GM19025 (cell line): ENCODE data around the gene IGHMBP2.
"Not testable (repeated sequence)": the region's sequence is repeated elsewhere in the genome, so short reads cannot be mapped to it uniquely, and the experiment has no call there.

Source experiments
- ATAC-seq: cut with Tn5 transposase; IDR thresholded peaks from one replicate; pipeline ENCODE4 v1.9.1; 2021; ENCODE audit warnings: mild to moderate bottlenecking, low read depth, moderate library complexity; ENCODE audit not compliant: unreplicated experiment

The IGHMBP2 gene

DNA sequence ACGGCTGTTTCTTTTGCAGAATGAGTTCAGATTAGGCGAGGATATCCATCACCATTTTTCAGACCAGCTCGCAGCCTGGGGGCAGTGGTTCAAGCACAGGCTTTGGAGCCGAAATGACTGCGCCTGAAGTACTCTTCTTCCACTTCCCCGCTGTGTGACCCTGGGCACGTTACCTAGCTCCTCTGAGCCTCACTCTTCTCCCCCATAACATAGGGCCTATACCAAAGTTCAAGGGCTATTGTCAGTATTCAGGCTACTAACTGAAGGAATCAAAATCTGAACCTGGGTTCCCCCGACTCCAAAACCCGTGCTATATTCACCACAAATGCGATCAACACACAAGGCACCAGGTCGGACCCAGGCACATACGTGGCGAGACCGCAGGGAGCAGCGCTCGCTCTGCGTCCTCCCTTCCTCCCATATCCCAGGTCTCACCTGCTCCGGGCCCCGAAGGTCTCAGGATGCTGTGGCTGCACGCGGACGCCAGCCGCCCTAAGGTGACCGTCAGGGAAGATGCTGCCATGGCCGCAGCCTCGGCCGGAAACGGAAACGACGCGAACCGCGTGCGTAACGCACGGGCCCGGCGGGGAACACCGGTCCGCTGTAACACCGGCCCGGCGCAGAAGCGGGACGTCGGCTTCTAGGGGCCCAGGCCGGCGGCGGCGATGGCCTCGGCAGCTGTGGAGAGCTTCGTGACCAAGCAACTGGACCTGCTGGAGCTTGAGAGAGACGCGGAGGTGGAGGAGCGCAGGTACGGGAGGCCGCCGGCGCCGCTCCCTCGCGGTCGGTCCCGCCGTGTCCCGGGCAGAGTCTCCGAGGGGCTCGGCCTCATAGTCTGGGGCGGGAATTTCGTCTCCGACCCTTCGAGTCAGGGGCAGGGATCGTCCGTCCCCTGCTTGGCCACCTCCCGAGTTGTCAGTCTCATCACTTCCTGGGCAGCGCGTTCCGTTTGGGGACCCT lies at the start of gene IGHMBP2, which contains the start of gene MRPL21:
Gene IGHMBP2 (plus strand): TSS at position 604 of the 960 bp plus-strand sequence. CDS start 62 bp downstream, at position 666.
Gene MRPL21 (minus strand): TSS at position 545 of the 960 bp plus-strand sequence. CDS start 22 bp downstream, at position 523.
- ATAC-seq: peak; percentile 88

DNA sequence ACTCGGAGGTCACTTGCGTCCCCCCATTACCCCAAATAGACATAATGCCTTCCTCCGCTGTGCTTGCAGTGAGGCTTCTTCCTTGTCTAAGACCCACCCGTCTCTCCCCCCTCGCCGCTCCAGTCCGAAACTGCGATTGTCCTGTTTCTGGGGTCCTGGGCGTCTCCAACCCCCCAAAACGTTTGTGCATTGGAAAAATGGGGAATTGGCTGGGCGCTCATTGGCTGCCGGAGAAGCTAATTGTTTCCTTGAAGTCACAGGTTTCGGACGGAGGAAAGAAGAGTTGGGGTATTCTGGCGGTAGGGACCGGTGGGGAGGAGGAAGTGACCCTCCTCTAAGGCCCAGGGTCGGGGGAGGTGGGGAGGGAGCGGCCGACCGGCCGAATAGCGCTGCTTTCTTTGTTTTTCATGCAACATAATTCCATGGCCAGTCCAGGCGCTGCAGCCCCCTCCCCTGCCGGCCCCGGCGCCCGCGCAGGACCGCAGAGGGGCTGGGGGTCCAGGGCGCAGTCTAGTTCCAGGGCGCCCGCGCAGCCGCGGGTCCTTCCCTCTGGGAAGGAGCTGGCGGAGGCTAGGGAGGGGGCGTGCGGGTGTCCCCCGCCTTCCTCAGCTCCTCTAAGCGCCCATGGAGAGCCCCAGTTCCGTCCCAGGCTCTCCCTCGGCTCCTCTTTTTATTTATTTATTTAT lies 49.3 kb upstream of the IGHMBP2 start:
- ATAC-seq: no peak

DNA sequence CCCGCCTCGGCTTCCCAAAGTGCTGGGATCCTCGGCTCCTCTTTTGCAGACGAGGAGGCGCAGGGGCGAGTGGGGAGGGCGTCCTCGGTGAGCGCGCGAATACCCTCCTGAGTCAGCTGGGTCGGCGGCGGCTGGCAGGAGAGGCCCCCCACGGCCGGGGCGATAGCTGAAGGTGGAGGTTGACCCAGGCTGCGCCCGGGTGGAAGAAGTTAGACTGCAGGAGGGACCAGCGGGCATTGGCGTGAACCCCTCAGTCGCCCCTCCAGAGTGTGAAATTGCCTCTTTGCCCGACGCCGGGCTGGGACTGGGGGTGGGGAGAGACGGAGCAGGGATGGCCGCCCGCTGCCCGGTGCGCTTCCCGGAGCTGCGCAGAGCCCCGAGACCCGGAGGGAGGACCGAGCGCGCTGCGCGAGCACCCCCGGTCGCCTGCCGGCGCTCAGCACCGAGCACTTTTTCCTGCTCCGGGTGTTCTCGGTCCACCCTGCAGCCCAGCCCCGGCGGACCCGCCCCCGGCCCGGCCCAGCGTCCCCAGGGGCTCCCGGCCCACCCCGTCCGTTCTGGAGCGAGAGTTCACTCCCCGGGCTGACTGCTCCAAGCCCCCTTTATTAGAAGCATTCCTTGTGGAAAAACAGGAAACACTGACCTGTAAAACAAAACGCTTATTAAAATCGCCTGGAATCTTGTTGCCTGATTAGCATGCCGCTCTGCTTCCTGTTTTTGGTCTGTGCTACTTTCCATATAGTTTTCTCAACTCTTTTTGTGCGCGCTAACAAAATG lies 48.3 kb upstream of the IGHMBP2 start:
- ATAC-seq: no peak

DNA sequence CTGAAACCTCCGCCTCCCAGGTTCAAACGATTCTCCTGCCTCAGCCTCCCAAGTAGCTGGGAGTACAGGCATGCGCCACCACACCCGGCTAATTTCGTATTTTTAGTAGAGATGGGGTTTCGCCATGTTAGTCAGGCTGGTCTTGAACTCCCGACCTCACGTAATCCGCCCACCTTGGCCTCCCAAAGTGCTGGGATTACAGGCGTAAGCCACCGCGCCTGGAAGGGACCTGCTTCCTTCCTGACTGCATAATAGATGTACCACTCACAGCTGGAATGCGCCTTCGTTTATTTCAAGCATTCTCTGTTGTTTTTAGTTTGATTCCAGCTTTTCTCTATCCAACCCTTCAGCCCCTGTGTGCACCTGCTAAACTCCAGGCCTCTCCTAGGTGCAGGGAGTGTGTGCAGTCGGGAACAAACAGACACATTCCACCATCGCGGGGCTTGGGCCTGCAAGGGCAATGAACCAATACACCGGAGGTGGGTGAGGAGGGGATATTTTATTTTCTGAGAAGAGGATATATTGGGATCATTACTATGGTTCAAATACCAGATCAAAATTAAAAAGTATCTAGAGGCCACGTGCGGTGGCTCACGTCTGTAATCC lies 47.2 kb upstream of the IGHMBP2 start:
- ATAC-seq: not testable (repeated sequence)

DNA sequence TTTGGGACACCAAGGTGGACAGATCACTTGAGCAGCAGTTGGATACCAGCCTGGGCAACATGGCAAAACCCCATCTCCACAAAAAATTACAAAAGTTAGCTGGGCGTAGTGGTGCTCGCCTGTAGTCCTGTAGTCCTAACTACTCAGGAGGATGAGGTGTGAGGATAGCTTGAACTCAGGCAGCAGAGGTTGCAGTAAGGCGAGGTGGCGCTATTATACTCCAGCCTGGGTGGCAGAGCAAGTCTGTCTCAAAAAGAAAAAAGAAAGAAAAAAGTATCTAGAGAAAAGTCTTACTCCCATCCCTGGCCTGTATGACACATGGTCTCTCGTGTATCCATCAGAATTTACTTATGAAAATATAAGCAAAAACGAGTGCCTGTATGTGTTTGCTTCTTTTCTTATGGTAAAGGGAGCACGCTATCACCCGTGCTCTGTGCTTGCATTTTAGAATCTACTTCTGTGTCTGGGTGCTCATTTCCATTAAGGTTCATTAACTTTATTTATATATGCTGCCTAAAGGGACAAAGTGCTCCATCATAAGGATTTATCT lies 46.6 kb upstream of the IGHMBP2 start:
- ATAC-seq: no peak

DNA sequence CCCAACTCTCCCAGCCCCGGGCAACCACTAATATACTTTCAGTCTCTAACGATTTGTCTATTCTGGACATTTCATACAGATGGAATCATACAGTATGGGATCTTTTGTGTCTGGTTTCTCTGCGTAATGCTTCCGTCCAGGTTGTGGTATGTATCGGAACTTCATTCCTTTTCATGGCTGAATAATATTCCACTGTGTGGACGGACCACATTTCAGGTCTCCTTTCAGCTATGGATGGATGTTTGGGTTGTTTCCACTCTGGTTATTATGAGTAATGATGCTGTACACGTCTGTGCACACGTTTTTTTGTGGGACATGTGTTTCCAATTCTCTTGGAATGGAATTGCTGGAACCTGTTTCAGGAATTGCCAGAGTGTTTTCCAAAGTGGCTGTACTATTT lies 44.6 kb upstream of the IGHMBP2 start:
- no peak for ATAC-seq

DNA sequence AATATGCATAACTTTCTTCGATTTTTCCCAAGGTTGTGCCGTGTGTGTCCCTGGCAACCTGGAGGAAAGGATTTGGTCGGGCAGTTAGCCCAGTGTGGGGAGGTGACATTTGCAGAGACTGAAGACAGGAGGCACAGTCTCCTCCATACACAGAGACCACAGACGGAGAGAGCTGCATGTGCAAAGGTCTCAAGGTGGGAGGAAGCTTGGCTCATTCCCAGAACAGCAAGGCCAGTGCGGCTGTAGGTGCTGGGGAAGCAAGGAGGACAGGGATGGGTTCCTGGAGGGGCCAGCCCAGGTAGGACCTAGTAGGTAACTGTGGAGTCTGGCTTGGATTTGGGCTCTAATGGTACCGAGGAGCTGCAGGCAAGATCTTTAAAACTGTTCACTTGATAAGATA lies 41.3 kb upstream of the IGHMBP2 start:
- ATAC-seq: no peak

DNA sequence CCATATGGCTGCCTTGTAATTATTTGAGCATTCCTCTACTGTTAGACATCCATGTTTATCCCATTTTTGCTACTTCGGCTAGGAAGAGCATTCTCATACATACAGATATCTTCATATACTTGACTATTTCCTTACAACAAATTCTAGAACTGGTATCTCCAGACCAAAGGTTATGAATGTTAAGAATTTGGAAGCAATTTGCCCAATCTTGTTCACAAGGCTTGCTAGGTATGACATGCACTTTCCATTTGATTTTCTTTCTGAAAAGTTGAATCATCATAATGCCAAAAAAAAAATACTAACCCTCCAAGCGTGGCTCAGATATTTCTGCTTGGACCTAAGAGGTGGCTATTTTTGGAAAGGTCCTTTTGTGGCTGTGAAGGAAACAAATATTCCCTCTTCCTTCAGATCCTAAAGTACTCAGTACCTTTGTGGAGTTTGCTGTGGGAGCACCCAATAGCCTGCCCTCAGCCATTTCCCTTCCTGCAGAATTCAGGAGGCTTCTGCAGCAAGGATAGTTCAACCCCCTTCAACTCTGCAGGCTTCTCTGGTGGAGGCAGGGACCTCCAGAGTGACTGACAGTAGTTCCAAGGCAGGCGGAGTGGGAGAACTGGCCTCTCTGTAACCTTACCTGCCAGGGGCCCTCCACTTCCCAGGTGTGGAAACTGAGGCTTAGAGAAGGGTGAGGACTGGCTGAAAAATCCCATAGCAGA lies 40.0 kb upstream of the IGHMBP2 start:
- ATAC-seq: no peak

DNA sequence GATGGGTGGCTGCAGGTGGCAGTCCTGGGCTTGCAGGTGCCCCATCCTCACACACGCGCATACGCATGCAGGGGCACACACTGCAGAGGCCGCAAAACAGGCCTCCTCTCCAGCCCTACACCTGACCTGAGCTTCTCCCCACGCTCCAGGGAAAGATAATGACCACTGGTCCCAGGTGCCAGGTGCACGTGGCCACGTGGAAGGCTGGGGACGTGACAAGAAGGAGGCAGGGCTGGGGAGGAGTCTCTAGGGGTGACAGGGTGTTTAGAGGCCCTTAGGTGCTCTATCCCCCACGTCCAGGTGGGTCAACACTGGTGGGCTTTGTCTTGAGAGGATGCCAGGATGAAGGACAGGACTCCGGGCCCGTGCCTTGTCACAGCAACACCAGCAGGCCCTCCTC lies 38.5 kb upstream of the IGHMBP2 start:
- ATAC-seq: no peak

DNA sequence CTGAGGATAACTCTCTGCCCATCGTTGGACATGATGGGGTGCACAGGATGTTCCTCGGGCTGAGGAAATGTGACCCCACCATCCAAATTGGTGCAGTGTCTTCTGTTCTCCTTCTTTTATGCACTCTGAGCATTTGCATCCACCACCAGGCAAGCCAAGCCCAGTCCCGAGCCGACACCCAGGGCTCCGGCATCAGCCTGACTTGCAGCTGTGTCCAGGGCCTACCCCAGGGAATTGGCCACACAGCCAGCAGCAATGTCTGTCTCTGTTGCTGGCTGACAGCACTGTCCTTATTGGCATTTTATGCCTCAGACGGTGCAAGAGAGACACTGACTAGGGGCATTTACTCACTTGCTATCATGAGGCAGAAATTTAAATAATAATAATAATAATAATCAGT lies 36.6 kb upstream of the IGHMBP2 start:
- no peak for ATAC-seq

DNA sequence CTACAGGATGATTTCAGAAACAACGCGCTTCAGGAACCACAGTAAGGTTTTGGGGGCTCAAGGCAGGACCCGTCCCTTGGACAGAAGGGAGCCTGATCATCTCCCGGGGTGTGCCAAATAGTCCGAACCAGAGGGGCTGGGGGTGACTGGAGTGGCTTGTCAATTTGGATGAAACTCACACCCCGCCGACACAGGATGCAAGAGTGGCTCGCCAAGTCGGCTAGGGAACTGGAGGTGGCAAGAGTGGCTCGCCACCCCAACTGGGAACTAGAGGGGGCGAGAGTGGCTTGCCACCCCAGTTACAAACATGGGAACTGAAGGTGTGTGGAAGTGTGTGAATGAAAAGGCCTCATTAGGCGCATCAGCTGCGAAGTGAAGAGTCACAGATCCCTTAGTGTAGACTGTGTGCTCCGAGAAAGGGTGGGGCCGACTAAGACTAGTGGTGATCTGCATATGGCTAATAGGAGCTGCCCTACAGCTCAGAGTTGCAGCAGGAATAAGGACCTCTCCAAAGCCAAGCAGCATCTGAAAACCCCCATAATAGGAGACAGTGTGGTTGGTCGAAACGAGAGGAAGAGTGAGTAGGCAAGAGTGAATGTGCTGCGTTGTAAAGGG lies 35.4 kb upstream of the IGHMBP2 start:
- no peak for ATAC-seq

DNA sequence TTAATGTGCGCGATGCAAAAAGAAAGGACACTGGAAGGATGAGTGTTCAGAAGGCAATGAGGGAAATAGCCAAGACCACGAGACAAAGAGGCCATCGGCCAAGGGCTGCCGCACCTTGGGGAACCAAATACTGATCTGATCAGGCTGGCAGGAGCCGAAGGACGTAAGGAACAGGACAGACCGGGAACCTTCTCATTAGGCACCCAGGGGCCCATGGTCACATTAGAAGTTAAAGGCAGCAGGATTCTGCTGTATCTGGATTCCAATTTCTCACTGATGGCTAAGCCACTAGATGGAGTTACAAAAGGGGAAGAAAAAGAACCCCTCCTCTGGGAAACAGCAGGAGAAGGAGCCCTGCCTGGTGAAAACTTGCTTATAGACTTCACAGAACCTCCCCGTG lies 33.2 kb upstream of the IGHMBP2 start:
- no peak for ATAC-seq

DNA sequence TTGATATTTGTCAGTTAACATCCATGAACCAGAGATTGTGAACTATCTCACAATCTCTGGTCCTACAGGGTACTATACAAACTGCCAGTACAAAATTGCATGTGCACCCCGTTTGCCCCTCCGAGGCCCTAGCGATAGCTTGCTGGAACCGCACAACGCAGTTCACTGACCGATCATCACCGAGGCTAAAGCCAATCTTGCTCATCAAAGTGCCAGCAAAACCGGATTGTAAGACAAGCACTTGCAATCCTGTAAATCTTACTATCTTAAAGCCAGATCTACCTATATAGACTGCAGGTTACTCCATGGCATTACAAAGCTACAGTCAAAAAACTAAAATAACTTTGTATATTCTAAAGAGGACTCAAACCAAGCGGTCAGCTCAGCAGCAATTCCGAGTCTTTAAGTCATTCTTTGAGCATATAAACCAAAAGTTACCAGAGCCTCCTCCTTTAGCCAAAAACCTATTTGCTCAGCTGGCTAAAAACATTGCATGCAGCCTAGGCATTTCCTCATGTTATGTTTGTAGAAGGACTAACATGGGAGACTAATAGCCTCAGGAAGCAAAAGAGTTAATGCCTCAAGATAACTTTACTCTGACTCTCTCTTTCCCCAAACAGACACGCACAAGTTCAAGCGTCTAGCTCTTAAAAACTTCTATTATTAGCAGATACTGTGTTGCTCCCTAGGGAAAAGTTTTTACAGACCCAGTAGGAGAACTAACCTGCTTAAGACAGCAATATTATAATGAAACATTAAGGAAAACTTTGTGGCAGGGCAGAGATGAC lies 31.3 kb upstream of the IGHMBP2 start:
- no peak for ATAC-seq

DNA sequence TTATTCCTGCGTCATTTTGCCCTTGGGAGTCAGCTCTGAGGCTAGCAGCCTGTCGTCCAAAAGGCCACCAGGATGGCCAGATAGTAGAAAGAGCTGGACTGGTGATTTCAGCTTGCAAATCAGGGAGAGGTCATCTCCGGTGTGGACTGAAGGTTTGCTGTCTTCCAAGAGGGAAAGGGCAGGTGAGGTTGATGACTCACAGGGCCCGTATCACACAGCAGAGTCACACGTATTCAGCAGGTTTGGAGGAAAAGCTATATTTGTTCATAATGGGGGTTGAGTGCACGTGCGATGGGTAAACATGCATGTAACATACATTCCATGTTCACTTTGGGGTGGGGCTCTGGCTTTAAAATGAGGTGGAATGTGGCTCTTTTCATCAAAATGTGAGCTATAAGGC lies 25.7 kb upstream of the IGHMBP2 start:
- no peak for ATAC-seq

DNA sequence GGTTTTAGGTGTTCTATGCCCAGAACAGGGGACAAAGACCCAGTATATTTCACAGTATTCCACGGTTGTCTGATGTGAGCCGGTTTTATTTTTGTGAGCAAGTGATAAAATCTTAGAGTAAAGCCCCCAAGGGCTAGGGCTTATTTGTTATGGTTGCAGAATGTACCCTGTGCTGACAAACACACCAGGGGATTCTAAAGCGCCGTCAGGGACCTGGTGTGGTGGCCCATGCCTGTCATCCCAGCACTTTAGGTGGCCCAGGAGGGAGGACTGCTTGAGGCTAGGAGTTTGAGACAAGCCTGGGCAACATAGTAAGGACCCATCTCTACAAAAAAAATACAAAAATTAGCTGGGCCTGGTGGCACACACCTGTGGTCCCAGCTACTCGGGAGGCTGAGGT lies 22.8 kb upstream of the IGHMBP2 start:
- ATAC-seq: no peak

DNA sequence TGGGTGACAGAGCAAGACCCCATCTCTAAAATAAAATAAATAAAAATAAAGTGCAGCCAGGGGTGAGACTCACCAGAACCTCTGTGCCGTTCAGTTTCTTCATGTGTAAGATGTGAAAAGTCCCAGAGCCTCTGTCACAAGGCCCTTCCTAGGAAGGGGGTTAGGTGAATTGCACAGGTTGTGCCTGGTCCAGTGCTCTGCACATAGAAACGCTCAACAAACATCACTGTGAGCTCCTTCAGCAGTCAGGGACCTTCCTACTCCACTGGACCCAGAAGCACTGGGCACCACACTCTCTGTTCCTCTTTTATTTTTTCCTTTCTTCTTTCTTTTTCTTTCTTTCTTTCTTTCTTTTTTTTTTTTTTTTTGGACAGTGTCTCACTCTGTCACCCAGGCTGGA lies 22.4 kb upstream of the IGHMBP2 start:
- ATAC-seq: no peak

DNA sequence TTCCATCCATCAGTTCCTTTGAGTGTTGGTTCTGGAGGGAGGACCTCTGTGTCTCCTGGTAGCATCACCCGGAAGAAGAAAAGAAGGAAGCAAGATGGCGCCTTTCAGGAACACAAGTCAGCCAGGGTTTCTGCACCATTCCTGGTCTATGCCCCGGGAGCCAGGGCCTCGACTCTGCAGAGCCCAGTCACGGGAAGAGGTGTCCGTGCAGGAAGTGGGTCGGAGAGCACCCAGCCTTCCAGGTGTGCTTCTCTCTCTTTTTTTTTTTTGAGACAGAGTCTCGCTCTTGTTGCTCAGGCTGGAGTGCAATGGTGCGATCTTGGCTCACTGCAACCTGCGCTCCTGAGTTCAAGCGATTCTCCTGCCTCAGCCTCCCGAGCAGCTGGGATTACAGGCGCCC lies 21.3 kb upstream of the IGHMBP2 start:
- no peak for ATAC-seq

DNA sequence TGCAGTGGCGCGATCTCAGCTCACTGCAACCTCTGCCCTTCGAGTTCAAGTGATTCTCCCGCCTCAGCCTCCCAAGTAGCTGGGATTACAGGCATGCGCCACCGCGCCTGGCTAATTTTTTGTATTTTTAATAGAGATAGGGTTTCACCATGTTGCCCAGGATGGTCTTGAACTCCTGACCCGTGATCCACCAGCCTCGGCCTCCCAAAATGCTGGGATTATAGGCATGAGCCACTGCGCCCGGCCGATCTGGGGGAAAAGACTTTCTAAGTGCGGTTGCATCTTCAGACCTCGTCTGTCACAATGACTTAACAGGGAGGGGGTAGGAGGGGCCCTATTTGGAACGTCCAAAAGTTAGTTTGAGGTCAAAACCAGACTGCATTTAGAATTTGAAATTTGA lies 18.9 kb upstream of the IGHMBP2 start:
- ATAC-seq: not testable (repeated sequence)
